Esophagus squamous epithelium (tissue), 5 donors: ENCODE data around the gene SATB2. TPM values are rescaled to one million over a fixed set of nuclear protein-coding genes. Genes with fewer than 3 reads are reported as not detected.

Experiments
- DNase-seq: peaks from one replicate; lab custom pipeline; 2025; lab: John Stamatoyannopoulos, UW
- H3K27ac ChIP-seq, 4 donors: fragments of 200-600 bp; sonication (generic); one replicate each; pipeline ENCODE4 v1.5.1; 2016 to 2019; ENCODE audit warnings: mild to moderate bottlenecking in 1 of 4
- H3K27me3 ChIP-seq, 4 donors: fragments of 200-600 bp; sonication (generic); 1 replicate in 3 of 4; 2 replicates in 1 of 4; pipeline versions ENCODE4 v1.5.1 to v1.6.0; 2017 to 2021; ENCODE audit warnings: antibody characterized with exemption in 1 of 4
- H3K36me3 ChIP-seq, 3 donors: fragments of 200-600 bp; sonication (generic); one replicate each; pipeline ENCODE4 v1.5.1; 2016 to 2019
- H3K4me1 ChIP-seq, 3 donors: fragments of 200-600 bp; sonication (generic); one replicate each; pipeline ENCODE4 v1.5.1; 2017 to 2019
- H3K4me3 ChIP-seq, 4 donors: fragments of 200-600 bp; sonication (generic); 1 replicate in 3 of 4; 2 replicates in 1 of 4; pipeline ENCODE4 v1.5.1; 2016 to 2019; ENCODE audit warnings: mild to moderate bottlenecking in 2 of 4, moderate library complexity in 1 of 4
- H3K9me3 ChIP-seq, 3 donors: fragments of 200-600 bp; sonication (generic); one replicate each; pipeline ENCODE4 v1.5.1; 2016 to 2019
- CTCF ChIP-seq, 6 experiments: fragments of 450-650 bp in 4 of 6; fragments of 200-600 bp in 2 of 6; sonication (generic) in 2 of 6; IDR thresholded peaks; one replicate each; pipeline ENCODE4 v1.5.1; 2016 to 2019; ENCODE audit warnings: antibody characterized with exemption in 6 of 6, mild to moderate bottlenecking in 4 of 6, moderate library complexity in 4 of 6
- POLR2A ChIP-seq, 4 donors: fragments of 450-650 bp; IDR thresholded peaks; one replicate each; pipeline ENCODE4 v1.6.1; 2017; ENCODE audit warnings: antibody characterized with exemption in 4 of 4, mild to moderate bottlenecking in 4 of 4, moderate library complexity in 3 of 4
- WGBS, 2 donors: methylation state at CpG; one replicate each; pipeline ENCODE4 v1.1.5; 2018; 5-methylcytosine and 5-hydroxymethylcytosine counted together
- intact Hi-C: fragments of 100-400 bp; cut with DNase I; formaldehyde crosslinking; loops from one replicate; pipeline ENCODE4 v1.15.0; 2022
- total RNA-seq, 4 donors: library from RNA; depleted of rRNA; stranded (reverse); fragments of >200 nt; gene quantifications; one replicate each; pipeline ENCODE4 v1.1.0, GENCODE V29; 2016
- donor health status: DM: yes; HTN: yes; CAD: no.

Gene SATB2
- total RNA-seq, 4 donors from 2014 or later, result 0.87 to 1.1 (median 0.92) TPM

GRCh38 chr2:199490049-199490448, 32.3 kb upstream of the SATB2 start:
- 58 to 62% methylated on average over 5 of the region's 5 CpGs for whole genome bisulfite sequencing, 2 donors
- Histone ChIP-seq H3K27me3 (peaks cover 0 to 6% (median 0%) of the 10 kb centered on the region in 4 donors), H3K4me3 (no peak overlapping the region), H3K36me3 (no peaks in the 10 kb centered on the region), H3K27ac (no peak overlapping the region), H3K4me1 (no peaks in the 10 kb centered on the region), H3K9me3 (no peaks in the 10 kb centered on the region)
- no peak for TF ChIP-seq CTCF (IDR thresholded peaks at IDR 0.05)
- no peak for TF ChIP-seq POLR2A (IDR thresholded peaks at IDR 0.05)
- DNase-seq, result no peak
- intact Hi-C loops, result no loop called here

GRCh38 chr2:199488772-199489400, 31.1 kb upstream of the SATB2 start:
- no peaks in the 10 kb centered on the region for H3K9me3 ChIP-seq
- DNase-seq, result no peak
- TF ChIP-seq CTCF (IDR thresholded peaks at IDR 0.05), result peak; percentile 26 to 60 (median 47)
- TF ChIP-seq POLR2A (IDR thresholded peaks at IDR 0.05), result no peak
- H3K27me3 ChIP-seq, result peaks cover 0 to 17% (median 0%) of the 10 kb centered on the region in 4 donors
- intact Hi-C loops, result no loop called here
- 64 to 72% methylated on average over 3 to 4 of the region's 6 CpGs for WGBS, 2 donors
- no peak overlapping the region for H3K4me3 ChIP-seq
- no peak overlapping the region for H3K27ac ChIP-seq
- H3K36me3 ChIP-seq, result no peaks in the 10 kb centered on the region
- H3K4me1 ChIP-seq, result no peaks in the 10 kb centered on the region

- Histone ChIP-seq H3K9me3 (no peaks in the 10 kb centered on the region), H3K4me3 (no peak overlapping the region), H3K36me3 (no peaks in the 10 kb centered on the region), H3K4me1 (no peaks in the 10 kb centered on the region), H3K27me3 (peaks cover 0 to 27% (median 0%) of the 10 kb centered on the region in 4 donors), H3K27ac (no peak overlapping the region)
- intact Hi-C loops, result no loop called here
- TF ChIP-seq POLR2A (IDR thresholded peaks at IDR 0.05) (no peak), CTCF (IDR thresholded peaks at IDR 0.05) (peak in 5 of 6 experiments; percentile 14 to 35 (median 29))
- WGBS, 2 donors, result 21 to 23% methylated on average over 5 of the region's 5 CpGs
- DNase-seq, result no peak
Observed at GRCh38 chr2:199485732-199486335, 28.1 kb upstream of the SATB2 start.

GRCh38 chr2:199484927-199485326, 27.2 kb upstream of the SATB2 start:
- H3K9me3 ChIP-seq, result no peaks in the 10 kb centered on the region
- no peak for DNase-seq
- no peak overlapping the region for H3K27ac ChIP-seq
- TF ChIP-seq CTCF (IDR thresholded peaks at IDR 0.05) (no peak), POLR2A (IDR thresholded peaks at IDR 0.05) (no peak)
- intact Hi-C loops, result no loop called here
- H3K4me3 ChIP-seq, result no peak overlapping the region
- H3K4me1 ChIP-seq, result no peaks in the 10 kb centered on the region
- peaks cover 0 to 27% (median 0%) of the 10 kb centered on the region in 4 donors for H3K27me3 ChIP-seq
- 81 to 88% methylated on average over 1 of the region's 1 CpG for WGBS, 2 donors
- no peaks in the 10 kb centered on the region for H3K36me3 ChIP-seq

GRCh38 chr2:199480966-199481365, 23.2 kb upstream of the SATB2 start:
- WGBS, 2 donors, result 64 to 85% methylated on average over 2 of the region's 2 CpGs
- TF ChIP-seq CTCF (IDR thresholded peaks at IDR 0.05) (no peak), POLR2A (IDR thresholded peaks at IDR 0.05) (no peak)
- H3K27me3 ChIP-seq, result peaks cover 0 to 42% (median 0%) of the 10 kb centered on the region in 4 donors
- no peaks in the 10 kb centered on the region for H3K4me1 ChIP-seq
- no peaks in the 10 kb centered on the region for H3K36me3 ChIP-seq
- no peak for DNase-seq
- intact Hi-C loops, result no loop called here
- no peaks in the 10 kb centered on the region for H3K9me3 ChIP-seq
- H3K27ac ChIP-seq, result no peak overlapping the region
- no peak overlapping the region for H3K4me3 ChIP-seq
